Left ventricle myocardium inferior (tissue), 1 donor: Measurements from ENCODE around the gene CNOT6. TPM values are rescaled to one million over a fixed set of nuclear protein-coding genes. Genes with fewer than 3 reads are reported as not detected.

ENCODE experiments used
- DNase-seq: peaks from one replicate; pipeline ENCODE4 v3.0.0-alpha.2; 2020
- H3K27ac ChIP-seq: fragments of 200-600 bp; replicated peaks from 2 replicates; pipeline ENCODE4 v1.8.0; 2021
- H3K27me3 ChIP-seq: fragments of 200-600 bp; 2 replicates; pipeline ENCODE4 v1.8.0; 2021; ENCODE audit warnings: low read depth
- H3K36me3 ChIP-seq: fragments of 200-600 bp; 2 replicates; pipeline ENCODE4 v1.8.0; 2021
- H3K4me1 ChIP-seq: fragments of 200-600 bp; 2 replicates; pipeline ENCODE4 v1.8.0; 2021
- H3K4me3 ChIP-seq: fragments of 200-600 bp; 2 replicates; pipeline ENCODE4 v1.8.0; 2021; ENCODE audit warnings: mild to moderate bottlenecking, moderate library complexity
- H3K9me3 ChIP-seq: fragments of 200-600 bp; replicated peaks from 2 replicates; pipeline ENCODE4 v1.8.0; 2021
- CTCF ChIP-seq: fragments of 200-600 bp; IDR thresholded peaks from 2 replicates; pipeline ENCODE4 v1.8.0; 2021; ENCODE audit warnings: antibody characterized with exemption, mild to moderate bottlenecking, borderline replicate concordance
- intact Hi-C: fragments of 100-400 bp; cut with micrococcal nuclease; formaldehyde crosslinking; loops from one replicate; pipeline ENCODE4 v1.11.0; 2022
- total RNA-seq: library from RNA; stranded (reverse); fragmentation: NEBNext Ultra II Directional; extraction: Animal tissue kit (Norgen Biotek cat#: 25700); gene quantifications from one replicate; pipeline ENCODE4 v1.2.1, GENCODE V29; 2021
- donor health status: DM: no; HTN: yes; CAD: no; lungs with severe emphysema.

The CNOT6 gene
- total RNA-seq, 1 donor from 2014 or later = 15.9 TPM

DNA sequence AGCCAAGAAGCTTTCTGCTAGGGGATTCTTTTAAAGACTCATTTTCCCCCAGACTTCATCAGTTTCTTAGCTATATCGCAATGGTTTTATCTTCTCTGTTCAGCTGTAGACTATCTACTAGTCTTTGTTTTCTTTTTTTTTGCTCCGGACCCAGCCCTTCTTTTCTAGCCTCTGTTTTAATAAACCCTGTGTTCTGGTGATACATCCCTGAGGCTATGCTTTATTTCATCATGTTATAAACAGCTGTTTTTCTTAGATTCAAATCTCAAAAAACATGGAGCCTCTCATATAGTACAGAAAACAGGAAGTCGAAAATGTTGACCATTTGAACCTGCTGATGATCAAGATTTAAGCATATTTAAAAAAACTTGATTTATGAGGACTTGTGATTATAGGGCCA, 59.4 kb downstream of the CNOT6 start:
- DNase-seq = no peak
- peaks cover 45% of the 10 kb centered on the region for H3K36me3 ChIP-seq

DNA sequence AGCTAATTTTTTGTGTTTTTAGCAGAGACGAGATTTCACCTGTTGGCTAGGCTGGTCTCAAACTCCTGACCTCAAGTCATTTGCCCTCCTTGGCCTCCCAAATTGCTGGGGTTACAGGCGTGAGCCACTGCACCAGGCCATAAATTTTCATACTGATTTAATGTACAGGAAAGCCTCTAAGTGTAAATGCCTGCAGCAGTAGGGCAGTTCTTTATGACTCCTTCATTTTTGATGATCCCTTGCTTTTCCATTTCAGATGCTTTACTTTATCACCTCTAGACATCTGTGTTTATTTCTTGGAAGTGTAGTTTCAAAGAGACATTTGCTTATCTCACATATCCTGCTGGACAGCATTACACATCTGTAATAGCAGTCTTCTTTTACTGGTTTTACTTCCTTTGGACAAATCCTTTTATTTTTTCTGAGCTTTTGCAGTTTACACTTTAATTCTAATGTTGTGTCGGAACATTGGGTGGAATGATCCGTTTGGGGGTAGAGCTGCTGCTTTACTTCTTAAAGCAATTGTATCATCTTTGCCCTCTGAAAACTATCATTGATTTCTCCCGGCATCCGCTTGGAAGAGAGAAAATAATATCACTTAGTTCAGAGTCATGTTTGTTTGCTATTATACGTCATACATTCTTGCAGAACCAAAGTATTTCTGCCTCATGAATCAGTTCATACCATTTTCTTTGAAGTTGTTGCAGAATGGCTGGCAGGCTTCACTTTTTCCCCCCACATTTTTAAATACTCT, 61.2 kb downstream of the CNOT6 start:
- Histone ChIP-seq H3K4me3 (no peak overlapping the region), H3K4me1 (no peaks in the 10 kb centered on the region), H3K36me3 (peaks cover 39% of the 10 kb centered on the region), H3K27me3 (no peaks in the 10 kb centered on the region), H3K9me3 (no peaks in the 10 kb centered on the region), H3K27ac (no peak overlapping the region)
- DNase-seq = no peak
- TF ChIP-seq CTCF = no peak
- intact Hi-C loops = no loop called here

More for the DNA sequence above, 59.4 kb downstream of the CNOT6 start:
- Histone ChIP-seq H3K27ac (no peak overlapping the region), H3K9me3 (no peaks in the 10 kb centered on the region), H3K4me1 (peaks cover 4% of the 10 kb centered on the region), H3K4me3 (no peak overlapping the region), H3K27me3 (no peaks in the 10 kb centered on the region)
- no peak for TF ChIP-seq CTCF
- intact Hi-C loops = no loop called here

DNA sequence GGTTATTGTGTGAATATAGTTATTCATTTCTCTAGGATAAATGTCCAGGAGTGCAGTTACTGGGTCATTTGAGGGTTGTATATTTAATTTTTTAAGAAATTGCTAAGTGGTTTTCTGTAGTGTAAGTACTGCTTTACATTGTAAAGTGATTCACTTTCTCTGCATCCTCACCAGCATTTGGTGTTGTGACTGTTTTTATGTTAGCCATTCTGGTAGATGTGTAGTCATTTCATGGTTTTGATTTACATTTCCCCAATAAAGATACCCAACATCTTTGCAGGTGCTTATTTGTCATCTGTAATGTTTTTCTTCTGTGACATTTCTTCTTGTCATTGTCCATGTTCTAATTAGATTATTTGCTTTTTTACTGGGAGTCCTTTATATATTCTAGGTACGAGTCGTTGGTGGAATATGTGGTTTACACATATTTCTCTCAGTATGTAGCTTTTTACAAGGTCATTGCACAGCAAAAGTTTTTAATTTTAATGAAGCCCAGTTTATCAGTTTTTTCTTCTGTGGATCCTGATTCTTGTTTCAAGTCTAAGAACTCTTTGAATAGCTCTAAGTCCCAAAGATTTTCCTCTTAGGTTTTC, 63.1 kb downstream of the CNOT6 start:
- Histone ChIP-seq H3K4me1 (no peaks in the 10 kb centered on the region), H3K9me3 (no peaks in the 10 kb centered on the region), H3K27ac (no peak overlapping the region), H3K36me3 (peaks cover 23% of the 10 kb centered on the region), H3K27me3 (no peaks in the 10 kb centered on the region), H3K4me3 (no peak overlapping the region)
- TF ChIP-seq CTCF = no peak
- intact Hi-C loops = no loop called here
- DNase-seq = no peak

GRCh38 chr5:180558232-180558631, 64.1 kb downstream of the CNOT6 start:
- Histone ChIP-seq H3K27me3 (no peaks in the 10 kb centered on the region), H3K4me1 (no peaks in the 10 kb centered on the region), H3K9me3 (no peaks in the 10 kb centered on the region), H3K27ac (no peak overlapping the region), H3K4me3 (no peak overlapping the region), H3K36me3 (peaks cover 19% of the 10 kb centered on the region)
- no peak for TF ChIP-seq CTCF
- DNase-seq = no peak
- intact Hi-C loops = no loop called here

GRCh38 chr5:180563994-180564393, 69.8 kb downstream of the CNOT6 start:
- no peak overlapping the region for H3K4me3 ChIP-seq
- TF ChIP-seq CTCF = no peak
- no peak overlapping the region for H3K27ac ChIP-seq
- H3K9me3 ChIP-seq = no peaks in the 10 kb centered on the region
- intact Hi-C loops = no loop called here
- H3K27me3 ChIP-seq = no peaks in the 10 kb centered on the region
- H3K36me3 ChIP-seq = peaks cover 42% of the 10 kb centered on the region
- no peaks in the 10 kb centered on the region for H3K4me1 ChIP-seq
- no peak for DNase-seq
